OCI-M1 (cell line): ENCODE measurements around the gene SBK2.
"Not testable (repeated sequence)": the region's sequence is repeated elsewhere in the genome, so short reads cannot be mapped to it uniquely, and the experiment has no call there.

Source experiments
- DNase-seq: peaks from one replicate; lab custom pipeline; 2025; lab: John Stamatoyannopoulos, UW

The SBK2 gene

DNA sequence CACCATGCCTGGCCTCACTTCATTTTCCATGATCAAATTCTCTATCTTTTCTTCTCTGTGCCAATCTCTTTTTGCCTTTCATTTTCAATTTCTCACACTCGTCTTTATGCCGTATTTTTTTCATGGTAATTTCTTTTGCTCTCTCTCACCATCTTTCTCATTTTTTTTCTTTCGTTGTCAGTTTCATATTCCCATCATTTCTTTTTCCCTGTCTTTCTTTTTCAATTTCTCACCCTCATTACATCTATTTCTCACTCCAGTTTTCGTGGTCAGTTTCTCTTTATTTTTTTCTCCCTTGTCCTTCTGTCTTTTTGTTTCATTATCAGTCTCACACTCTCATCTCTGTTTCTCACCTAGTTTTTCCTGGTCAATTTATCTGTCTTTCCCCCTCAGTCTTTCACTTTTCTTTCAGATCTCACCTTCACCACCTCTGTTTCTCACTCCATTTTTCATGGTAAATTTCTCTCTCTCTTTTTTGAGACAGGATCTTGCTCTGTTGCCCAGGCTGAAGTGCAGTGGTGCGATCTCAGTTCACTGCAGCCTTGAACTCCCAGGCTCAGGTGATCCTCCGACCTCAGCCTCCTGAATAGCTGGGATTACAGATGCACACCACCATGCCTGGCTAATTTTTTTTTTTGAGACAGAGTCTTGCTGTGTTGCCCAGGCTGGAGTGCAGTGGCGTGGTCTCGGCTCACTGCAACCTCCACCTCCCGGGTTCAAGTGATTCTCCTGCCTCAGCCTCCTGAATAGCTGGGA lies 34.6 kb downstream of the SBK2 start:
- no peak for DNase-seq

DNA sequence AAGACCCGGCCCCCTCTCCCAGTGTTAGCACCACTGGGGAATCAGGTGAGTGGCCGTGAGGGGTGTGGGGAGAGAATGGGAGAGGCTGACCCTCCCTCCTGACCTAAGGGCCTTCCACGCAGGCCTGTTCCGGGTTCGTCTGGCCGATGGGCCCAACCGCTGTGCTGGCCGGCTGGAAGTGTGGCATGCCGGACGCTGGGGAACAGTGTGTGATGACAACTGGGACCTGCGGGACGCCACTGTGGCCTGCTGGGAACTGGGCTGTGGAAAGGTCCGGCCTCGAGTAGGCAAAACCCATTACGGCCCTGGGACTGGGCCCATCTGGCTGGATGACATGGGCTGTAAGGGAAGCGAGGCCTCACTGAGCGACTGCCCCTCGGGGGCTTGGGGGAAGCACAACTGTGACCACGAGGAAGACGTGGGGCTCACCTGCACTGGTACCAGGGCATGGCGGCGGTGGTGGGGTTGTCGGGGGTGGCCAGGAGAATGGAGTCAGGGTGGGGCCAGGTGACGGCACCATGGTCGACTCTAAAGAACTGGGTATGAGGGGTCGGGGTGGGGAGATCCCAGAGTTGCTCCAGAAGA lies 36.5 kb downstream of the SBK2 start:
- DNase-seq, result no peak

DNA sequence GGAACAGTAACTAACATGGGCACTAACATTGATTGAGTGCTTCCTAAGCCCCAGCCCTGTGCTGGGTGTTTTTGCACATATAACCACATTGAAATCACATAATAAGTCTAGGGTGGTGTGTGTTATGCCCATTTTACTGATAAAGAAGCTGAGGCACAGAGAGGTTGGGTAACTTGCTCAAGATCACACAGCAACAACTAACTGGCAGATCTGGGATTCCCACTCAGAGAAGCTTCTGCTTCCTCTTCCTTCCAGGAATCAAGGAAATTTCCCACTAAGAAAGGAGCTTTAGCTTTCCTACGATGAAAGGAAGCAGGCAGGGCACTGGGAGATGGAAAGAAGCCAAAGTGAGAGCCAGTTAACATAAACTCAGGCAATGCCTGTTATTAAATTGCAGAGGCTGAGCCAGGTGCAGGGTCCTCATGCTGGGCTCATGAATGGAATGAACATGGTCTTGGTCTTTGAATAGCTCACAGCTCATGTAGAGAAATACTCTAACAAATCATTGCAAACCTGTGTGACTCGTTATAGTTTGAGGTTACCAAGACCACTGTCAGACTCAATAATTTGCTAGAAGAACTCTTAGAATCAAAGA lies 38.6 kb downstream of the SBK2 start:
- DNase-seq, result no peak

DNA sequence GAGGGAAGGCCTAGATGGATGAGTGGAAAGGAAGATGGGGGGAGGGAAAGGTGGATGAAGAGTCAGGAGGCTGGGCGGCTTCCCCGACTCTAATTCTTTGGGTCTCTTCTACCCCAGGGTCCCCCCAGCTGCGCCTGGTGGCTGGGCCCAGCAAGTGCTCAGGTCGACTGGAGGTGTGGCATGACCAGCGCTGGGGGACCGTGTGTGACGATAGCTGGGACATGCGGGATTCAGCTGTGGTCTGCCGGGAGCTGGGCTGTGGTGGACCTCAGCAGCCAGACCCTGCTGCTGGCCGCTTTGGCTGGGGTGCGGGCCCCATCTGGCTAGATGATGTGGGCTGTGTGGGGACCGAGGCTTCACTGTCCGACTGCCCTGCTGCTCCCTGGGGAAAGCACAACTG lies 39.2 kb downstream of the SBK2 start:
- no peak for DNase-seq

DNA sequence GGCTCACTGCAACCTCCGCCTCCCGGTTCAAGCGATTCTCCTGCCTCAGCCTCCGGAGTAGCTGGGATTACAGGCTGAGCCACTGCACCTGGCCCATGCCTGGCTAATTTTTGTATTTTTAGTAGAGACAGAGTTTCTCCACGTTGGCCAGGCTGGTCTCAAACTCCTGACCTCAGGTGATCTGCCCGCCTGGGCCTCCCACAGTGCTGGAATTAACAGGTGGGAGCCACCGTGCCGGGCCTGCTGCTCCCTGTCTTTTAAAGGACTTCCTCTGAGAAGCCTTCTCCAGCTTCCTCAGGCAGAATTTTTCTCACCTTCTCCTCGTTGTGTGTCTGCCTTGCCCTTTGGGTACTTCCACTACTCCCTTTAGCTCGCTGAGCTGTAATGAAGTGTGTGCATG lies 40.1 kb downstream of the SBK2 start:
- DNase-seq, result not testable (repeated sequence)

DNA sequence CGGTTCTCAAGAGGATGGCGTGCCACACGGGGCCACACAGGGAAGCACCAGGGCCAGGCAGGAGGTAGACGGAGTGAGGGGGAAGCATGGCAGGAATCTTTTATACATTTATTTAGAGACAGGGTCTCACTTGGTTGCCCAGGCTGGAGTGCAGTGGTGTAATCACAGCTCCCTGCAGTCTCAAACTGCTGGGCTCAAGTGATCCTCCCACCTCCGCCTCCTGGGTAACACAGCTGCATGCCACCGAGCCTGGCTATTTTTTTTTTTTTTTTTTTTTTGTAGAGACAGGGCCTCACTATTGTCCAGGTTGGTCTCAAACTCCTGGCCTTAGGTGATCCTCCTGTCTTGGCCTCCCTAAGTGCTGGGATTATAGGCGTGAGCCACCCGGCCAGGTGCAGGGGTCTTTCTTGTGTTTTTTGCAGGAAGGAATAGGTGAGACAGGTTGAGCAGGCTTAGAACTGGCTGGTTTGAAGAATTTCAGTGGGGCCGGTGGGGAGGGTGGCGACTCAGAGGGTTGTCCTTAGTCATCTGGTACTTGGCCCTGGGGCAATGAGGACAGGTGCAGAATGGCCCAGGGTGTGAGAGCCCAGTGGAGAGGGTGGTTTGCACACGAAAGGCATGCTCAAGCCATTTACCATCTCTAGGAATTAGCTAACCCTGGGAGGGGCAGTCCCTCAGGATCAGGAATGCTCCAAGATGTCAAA lies 41.1 kb downstream of the SBK2 start:
- no peak for DNase-seq

DNA sequence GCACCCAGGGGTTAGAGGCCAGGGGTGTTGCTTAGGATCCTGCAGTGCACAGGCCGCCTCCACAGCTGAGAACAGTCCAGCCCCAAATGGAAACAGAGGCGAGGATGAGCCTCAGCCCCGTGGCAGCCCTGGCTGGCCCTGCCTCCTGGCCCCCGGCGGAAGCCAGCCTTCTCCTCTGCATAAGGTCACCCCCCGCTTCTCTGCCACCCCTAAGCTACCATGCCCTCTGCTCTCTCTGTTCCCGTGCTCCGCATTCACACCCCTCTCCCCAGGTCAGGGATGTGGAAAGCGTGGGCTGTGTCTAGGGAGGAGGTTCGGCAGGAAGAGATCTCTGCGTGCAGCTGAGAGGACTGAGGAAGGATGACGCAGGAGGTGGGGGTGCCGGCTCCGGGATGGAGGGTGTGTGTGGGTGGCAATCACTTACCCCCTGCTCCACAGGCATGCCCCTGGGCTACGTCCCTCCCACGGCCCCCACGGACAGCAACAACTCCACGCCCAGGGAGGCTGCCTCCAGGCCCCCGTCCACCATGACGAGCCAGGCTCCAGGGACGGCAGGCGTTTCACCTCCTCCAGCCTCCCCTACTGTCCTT lies 42.7 kb downstream of the SBK2 start:
- no peak for DNase-seq

DNA sequence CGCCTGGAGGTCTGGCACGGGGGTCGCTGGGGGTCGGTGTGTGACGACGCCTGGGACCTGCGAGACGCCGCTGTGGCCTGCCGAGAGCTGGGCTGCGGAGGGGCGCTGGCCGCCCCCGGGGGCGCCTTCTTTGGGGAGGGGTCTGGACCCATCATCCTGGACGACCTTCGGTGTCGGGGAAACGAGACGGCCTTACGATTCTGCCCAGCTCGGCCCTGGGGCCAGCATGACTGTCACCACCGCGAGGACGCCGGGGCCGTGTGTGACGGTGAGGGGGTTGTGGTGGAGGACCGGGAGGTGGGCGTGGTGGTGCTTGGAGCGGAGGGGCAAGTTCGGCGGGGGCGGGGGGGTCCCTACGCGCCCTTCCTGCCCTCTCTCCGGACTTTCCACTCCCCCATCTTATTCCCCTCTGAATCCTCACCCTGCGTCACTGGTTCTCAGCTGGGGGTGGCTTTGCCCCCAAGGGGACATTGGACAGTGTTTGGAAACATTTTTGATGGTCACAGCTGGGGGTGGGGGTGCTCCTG lies 43.2 kb downstream of the SBK2 start:
- no peak for DNase-seq

DNA sequence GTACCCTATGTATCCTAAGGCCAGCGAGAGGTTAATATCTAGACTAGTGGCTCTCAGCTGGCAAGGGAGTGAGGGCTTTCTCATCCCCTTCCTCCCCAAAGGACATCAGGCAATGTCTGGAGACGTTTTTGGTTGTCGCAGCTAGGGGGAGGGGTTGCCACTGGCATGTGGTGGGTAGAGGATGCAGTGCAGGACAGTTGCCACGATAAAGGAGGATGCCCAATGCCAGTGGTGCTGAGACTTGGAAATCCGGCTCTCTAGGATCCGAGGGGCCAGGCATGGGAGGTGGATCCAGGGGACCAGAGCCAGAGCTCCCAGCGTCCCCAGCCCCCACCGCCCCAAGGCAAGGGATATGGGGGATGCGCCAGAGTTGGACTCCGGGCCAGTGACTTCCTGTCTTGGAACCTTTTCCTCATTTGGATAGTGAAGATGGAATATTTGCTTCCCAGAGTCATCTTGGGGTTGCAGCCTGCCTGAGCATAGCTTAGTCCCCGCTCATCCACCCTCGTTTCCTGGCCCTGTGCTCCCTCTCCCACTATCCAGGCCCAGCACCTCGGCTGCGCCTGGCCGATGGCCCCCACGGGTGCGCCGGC lies 43.8 kb downstream of the SBK2 start:
- no peak for DNase-seq

DNA sequence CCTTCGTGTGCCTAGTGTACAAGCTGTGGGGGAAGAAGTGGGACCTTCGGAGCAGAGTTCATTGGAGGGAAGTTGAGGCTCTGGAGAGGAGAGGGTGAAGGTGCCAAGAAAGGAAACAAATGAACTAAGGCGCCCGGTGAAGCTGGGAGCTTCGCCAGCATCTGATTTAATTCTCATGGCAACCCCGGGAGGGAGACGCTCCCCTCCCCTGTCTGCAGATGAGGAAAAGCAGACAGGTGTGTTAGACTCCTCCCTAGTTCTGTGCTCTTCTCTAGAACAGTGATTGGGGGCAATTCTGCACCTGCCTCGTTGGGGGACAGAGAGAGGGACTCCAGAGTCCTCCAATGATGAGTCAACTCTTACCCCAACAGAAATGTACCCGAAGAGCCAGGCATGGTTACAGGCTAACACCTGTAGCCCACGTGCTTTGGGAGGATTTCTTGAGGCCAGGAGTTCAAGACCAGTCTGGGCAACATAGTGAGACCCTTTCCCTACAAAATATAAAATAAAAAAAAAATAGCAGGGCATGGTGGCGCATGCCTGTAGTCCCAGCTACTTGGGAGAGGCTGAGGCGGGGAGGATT lies 44.5 kb downstream of the SBK2 start:
- DNase-seq, result no peak

DNA sequence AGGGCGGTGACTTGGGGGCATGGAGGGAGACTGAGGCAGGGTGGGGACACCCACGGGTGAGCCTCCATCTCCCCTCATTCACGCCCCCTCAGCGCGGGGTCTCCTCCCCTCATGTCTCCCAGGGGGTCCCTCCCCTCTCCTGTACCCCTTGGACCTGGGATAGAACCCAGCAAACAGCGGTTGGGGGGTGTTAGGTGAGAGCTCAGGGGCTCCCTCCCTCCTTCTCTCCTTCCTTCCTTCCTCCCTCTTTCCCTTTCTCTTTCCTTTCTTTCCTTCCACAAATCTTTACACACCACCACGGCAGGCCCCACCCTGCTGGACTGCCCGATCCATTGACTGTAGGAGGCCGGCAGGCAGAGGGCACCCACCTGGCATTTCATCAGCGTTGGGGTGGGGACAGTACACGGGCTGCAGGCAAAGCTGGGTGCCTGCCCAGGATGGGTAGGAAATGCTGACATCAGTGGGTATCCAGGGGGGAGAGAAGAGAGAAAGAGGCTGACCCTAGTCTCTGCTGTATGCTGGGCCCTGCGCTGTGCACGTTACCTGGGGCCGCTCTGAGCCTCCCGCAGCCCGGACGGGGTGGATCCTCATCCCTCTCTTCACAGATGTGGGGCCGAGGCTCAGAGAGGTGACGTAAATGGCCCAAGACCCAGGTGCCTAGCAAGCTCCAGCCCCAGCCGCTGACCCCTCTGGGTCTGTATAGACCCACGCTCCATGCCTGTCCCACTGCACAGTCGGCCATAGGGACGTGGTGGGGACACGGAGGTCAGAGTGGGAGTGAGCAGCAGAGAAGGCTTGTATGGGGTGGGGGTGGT lies 45.2 kb downstream of the SBK2 start:
- no peak for DNase-seq

DNA sequence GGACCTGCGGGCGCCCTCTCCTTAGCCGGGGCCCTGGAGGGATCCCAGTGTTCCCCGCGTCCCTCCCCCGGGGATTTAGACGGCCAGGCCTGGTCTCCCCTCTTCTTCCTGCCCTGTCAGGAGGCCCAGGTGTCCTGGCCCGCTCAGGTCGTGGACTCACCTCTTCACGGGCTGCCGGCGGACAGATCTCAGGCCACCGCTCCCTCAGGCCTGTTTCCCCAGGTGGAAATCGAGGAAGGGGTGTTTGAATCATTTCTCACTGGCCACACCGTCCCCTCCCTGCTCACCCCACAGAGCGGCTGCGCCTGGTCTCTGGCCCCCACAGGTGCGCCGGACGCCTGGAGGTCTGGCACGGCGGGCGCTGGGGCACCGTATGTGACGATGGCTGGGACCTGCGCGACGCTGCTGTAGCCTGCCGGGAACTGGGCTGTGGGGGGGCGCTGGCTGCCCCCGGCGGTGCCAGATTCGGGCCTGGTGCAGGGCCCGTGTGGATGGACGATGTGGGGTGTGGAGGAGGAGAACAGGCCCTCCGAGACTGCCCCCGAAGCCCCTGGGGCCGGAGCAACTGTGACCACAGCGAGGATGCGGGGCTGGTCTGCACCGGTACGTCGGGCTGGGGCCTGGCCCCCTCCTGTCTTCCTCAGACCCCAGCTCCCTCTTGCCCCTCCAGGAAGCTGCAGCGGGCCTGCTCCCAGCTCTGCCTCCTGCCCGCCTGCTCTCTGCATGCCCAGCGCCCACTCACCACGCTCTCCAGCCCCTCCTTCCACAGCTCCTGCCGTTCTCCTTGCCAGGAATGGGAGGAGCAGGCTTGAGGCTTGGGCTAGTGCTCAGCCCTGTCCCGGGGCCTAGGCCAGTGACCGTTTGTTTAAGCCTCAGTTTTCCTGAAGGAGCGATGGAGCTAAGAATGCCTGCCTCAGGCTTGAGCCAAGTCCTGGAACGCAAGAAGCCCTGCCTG lies 46.2 kb downstream of the SBK2 start:
- no peak for DNase-seq

DNA sequence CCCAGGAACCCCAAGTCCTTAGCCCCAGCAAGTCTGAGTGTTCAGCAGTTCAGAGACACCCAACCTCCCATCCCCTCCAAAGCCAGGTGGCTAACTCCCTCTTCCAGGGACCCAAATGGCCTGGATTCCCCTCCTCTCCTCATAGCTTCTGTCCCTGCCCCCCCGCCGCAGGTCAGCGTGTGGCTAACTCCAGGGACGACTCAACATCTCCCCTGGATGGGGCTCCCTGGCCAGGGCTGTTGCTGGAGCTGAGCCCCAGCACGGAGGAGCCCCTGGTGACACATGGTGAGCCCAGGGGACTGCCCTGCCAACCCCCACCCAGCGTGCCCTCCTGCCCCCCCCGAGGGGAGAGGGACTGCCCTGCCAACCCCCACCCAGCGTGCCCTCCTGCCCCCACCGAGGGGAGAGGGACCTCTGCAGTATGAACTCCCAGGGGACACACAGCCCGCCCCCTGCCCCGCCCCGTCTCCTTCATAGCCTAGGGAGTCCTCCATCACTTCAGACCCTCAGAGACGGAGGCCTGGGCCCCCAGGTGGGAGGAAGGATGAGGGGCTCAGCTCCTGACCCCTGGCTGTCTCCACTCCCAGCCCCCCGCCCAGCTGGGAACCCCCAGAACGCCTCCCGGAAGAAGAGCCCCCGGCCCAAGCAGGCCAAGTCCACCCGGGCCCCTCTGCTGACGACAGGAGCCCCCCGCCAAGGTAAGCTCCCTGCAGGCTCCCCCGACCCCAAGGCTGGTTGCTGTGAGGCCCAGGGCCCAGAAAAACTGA lies 47.0 kb downstream of the SBK2 start:
- no peak for DNase-seq

DNA sequence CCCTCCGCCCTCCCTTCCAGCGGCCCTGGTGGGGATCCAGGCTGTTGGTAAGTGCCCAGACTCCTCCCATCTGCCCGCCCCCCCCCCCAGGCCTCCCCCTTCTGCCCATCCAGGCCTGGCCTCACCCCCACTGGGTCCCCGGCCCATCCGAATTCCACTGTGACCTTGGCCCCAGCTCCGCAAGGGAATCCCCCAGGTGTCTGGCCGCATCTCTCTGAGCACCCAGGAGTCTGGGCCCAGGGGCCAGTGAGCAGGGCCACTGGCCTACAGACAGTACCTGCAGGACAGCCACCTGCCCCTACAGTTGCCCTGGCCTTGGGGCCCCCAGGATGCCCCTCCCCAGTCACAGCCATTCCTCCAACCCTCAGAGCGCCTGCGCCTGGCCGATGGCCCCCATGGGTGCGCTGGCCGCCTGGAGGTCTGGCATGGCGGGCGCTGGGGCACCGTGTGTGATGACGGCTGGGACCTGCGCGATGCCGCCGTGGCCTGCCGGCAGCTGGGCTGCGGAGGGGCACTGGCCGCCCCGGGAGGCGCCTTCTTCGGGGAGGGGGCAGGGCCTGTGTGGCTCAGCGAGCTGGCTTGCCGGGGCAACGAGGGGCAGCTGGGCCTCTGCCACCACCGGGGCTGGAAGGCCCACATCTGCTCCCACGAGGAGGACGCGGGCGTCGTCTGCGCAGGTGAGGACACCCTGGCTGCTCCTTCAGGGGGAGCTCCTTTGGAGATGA lies 47.8 kb downstream of the SBK2 start:
- DNase-seq, result no peak

DNA sequence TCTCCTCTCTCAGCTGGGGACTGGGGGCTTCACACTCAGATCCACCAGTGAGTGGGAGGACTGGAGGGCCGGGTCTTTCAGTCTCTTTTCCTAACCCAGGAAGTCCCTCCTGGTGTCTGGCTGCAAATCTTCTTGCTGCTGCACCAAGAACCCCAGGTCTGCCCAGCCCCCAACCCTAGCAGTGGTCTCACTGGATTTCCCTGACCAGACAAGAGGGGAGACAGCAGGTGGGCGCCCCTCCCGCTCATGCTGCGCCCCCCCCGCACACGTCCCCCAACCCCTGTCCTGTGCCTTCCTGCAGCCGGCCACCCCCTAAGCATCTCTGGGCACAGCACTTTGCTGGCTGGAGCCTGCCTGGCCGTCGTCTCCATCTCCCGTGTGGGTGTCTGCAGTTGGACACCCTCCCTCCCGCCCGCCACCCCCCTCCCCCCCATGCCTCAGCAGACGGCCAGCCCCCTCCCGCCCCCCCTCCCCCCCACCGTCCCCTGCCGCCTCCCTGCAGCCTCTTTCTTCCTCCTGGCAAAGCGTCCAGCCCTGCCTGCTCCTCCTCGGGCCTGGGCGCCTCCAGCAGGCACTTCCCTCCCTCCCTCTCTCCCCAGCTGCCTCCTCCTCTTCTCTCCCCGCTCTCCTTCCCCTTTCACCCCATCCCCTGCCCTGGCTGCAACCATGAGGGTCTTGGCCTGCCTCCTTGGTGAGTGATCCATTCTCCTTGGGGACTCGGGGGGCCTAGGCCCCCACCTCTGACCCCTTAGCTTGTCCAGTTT lies 48.8 kb downstream of the SBK2 start, which contains the start of gene SSC5D:
Gene SSC5D (plus strand): TSS at position 513 of the 764 bp plus-strand sequence. CDS start 154 bp downstream, at position 667.
- DNase-seq, result peak; percentile 53

DNA sequence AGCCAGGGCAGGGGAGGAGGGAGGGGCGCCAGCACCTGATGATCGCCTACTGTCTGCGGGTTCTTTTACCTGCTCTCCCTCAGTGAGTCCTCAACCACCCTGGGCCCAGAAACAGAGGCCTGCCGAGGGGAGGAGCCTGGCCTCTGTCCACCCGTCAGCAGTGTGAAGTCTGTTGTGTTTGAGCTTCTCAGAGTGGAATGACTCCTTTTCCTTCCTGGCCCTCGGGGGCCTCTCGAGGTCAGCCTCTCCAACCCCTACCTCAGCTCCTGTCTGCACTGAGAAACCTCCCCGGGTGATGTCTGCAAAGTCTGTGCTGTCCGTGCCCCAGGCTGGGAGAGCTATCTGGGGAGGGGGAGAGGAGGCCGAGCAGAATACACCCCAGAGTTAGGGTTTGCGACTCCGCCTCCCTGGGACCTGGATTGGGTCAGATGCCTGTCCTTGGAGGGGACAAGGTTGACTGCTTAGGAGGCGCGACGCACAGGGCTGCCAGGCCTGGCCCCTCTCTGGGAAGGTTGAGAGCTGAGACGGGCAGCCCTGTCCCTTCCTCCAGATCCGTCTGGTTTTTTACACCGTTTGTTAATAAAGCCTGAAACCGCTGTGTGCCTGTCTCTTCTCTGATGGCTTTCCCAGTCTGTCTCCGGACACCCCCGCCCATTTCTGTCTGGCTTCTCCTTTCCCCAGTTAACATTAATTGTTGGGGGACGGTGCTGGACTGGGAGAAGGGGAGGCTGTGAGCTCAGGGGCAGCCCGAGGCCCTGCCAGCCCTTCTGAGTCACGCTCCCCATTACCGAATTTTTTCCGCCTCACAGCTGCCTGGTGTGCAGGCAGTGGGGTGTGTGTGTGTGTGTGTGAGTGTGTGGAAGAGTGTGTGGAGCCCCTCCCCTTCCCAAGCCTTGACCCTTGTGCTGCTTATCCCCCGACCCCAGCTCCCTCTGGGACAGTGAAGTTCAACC lies 49.7 kb downstream of the SBK2 start:
- no peak for DNase-seq
